ENCODE results near the gene CDT1. TPM values are rescaled to one million over a fixed set of nuclear protein-coding genes. Genes with fewer than 3 reads are reported as not detected.

CDT1 gene
- total and polyA plus RNA-seq, 12 donors = 0.29 to 5.7 (median 1.6) TPM; not detected in 1

DNA sequence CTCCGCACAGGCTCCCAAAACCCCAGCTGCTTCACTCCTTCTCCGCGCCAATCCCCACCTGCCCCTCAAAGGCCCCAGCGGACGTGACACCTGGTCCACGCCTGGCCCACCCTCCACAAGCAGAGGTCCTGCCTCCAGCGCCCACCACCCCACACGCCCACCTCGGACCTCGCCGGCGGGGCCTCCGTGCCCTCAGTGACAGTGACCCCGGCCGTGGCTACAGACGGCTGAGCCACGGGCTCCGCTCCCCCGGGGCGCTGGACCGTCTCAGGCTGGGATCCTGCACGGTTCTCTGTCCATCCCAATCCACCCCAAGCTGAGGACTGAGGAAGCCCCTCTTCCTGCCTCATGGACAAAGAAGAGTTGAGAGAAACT is 43.6 kb upstream of the CDT1 start:
- Histone ChIP-seq H3K27ac (peak overlapping the region in 1 of 5 donors; percentile 52), H3K27me3 (no peaks in the 10 kb centered on the region), H3K4me3 (no peak overlapping the region), H3K36me3 (replicated peaks in 1 of 2) (no peaks in the 10 kb centered on the region), H3K4me1 (replicated peaks in 1 of 2) (peaks cover 0 to 5% of the 10 kb centered on the region in 2 donors), H3K9me3 (replicated peaks in 1 of 3) (no peaks in the 10 kb centered on the region)
- intact Hi-C loops (cut with DNase I) = no loop called here
- DNase-seq = no peak
- TF ChIP-seq POLR2A (IDR thresholded peaks at IDR 0.05) = no peak
- TF ChIP-seq, protein P1, sequence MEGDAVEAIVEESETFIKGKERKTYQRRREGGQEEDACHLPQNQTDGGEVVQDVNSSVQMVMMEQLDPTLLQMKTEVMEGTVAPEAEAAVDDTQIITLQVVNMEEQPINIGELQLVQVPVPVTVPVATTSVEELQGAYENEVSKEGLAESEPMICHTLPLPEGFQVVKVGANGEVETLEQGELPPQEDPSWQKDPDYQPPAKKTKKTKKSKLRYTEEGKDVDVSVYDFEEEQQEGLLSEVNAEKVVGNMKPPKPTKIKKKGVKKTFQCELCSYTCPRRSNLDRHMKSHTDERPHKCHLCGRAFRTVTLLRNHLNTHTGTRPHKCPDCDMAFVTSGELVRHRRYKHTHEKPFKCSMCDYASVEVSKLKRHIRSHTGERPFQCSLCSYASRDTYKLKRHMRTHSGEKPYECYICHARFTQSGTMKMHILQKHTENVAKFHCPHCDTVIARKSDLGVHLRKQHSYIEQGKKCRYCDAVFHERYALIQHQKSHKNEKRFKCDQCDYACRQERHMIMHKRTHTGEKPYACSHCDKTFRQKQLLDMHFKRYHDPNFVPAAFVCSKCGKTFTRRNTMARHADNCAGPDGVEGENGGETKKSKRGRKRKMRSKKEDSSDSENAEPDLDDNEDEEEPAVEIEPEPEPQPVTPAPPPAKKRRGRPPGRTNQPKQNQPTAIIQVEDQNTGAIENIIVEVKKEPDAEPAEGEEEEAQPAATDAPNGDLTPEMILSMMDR (IDR thresholded peaks at IDR 0.05) = no peak
- WGBS, 4 donors = 92 to 97% (median 94%) methylated on average over 11 to 22 of the region's 22 CpGs

- Histone ChIP-seq H3K27me3 (no peaks in the 10 kb centered on the region), H3K27ac (no peak overlapping the region), H3K36me3 (replicated peaks in 1 of 2) (no peaks in the 10 kb centered on the region), H3K4me1 (replicated peaks in 1 of 2) (peaks cover 0 to 5% of the 10 kb centered on the region in 2 donors), H3K4me3 (no peak overlapping the region), H3K9me3 (replicated peaks in 1 of 3) (no peaks in the 10 kb centered on the region)
- 85 to 90% (median 87%) methylated on average over 16 to 24 of the region's 24 CpGs for WGBS, 4 donors
- DNase-seq = peak in 1 of 7 donors; percentile 66
- intact Hi-C loops (cut with DNase I) = no loop called here
- TF ChIP-seq, protein P1 (IDR thresholded peaks at IDR 0.05) = no peak
- no peak for TF ChIP-seq POLR2A (IDR thresholded peaks at IDR 0.05)
Measured at GRCh38 chr16:88760424-88761142, 43.0 kb upstream of the CDT1 start.

DNA sequence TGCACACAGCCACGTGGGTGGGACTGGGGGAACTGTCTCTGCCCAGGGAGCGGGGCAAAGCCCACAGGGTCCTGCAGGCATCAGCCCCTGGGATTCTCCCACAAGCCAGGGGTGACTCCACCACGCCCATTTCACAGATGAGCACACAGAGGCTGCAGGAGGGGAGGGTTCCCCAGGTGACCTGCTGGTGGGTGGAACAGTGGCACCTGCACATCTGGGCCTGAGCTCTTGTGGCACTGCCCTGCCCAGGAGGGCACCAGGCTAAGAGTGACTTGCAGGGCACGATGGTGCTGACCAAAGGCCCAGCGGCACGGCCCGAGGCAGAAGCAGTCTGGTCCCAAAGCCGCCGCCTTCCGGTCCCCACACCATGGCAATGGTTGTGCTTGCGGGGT is 42.5 kb upstream of the CDT1 start:
- no peaks in the 10 kb centered on the region for H3K9me3 ChIP-seq (replicated peaks in 1 of 3)
- no peaks in the 10 kb centered on the region for H3K27me3 ChIP-seq
- H3K4me3 ChIP-seq = no peak overlapping the region
- H3K4me1 ChIP-seq (replicated peaks in 1 of 2) = peaks cover 0 to 5% of the 10 kb centered on the region in 2 donors
- WGBS, 4 donors = 86 to 95% (median 95%) methylated on average over 3 to 11 of the region's 11 CpGs
- intact Hi-C loops (cut with DNase I) = no loop called here
- TF ChIP-seq, protein P1 (IDR thresholded peaks at IDR 0.05) = no peak
- TF ChIP-seq POLR2A (IDR thresholded peaks at IDR 0.05) = no peak
- H3K27ac ChIP-seq = no peak overlapping the region
- DNase-seq = no peak
- no peaks in the 10 kb centered on the region for H3K36me3 ChIP-seq (replicated peaks in 1 of 2)

GRCh38 chr16:88761830-88762229 is 41.8 kb upstream of the CDT1 start:
- H3K4me1 ChIP-seq (replicated peaks in 1 of 2) = peaks cover 0 to 5% of the 10 kb centered on the region in 2 donors
- H3K27ac ChIP-seq = no peak overlapping the region

More at GRCh38 chr16:88761830-88762229, 41.8 kb upstream of the CDT1 start:
- no peaks in the 10 kb centered on the region for H3K36me3 ChIP-seq (replicated peaks in 1 of 2)
- intact Hi-C loops (cut with DNase I) = no loop called here
- no peaks in the 10 kb centered on the region for H3K27me3 ChIP-seq
- DNase-seq = no peak
- 60 to 86% (median 81%) methylated on average over 1 to 10 of the region's 10 CpGs for WGBS, 4 donors
- TF ChIP-seq POLR2A (IDR thresholded peaks at IDR 0.05) = no peak
- TF ChIP-seq, protein P1 (IDR thresholded peaks at IDR 0.05) = no peak
- H3K9me3 ChIP-seq (replicated peaks in 1 of 3) = no peaks in the 10 kb centered on the region
- H3K4me3 ChIP-seq = no peak overlapping the region
